ENCODE data around the gene CCL17.

CCL17 gene

DNA sequence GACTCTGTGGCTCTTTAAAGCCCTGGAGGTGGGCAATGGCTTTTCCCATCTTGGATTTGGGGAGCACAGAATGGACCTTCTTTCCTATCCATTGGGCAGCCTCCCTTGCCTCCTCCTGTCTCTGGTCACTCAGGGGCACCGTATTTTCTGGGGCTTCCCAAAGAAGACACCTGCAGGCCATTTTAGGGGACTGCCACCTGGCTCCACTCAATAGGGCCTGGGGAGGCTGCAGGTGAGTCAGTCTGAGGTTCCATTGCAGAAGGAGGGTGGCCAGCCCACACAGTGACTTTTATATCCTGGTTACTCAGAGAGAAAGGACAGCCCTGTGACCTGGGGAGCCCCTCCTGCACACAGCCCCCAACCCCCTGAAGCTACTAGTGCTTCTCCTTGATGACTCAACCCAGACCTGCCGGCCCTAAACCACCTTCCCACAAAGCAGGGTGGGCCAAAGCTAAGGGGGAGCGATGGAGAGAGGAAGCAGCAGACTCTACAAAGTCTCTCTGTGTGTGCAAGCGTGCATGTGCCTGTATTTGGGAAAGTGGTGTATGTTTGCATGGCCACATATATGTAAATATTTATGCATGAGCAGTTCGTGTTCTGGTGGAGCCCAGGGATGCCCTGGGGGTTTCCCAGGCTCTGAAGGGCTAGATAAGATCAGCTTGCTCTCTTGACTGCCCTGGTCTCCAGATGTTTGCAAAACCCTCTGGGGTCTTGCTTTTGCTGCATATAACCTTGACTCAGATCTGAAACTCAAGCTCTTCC is 27.3 kb upstream of the CCL17 start:
- in situ Hi-C loops (cut with MboI; ENCODE audit: low sequenced_read_pairs), result no loop called here

DNA sequence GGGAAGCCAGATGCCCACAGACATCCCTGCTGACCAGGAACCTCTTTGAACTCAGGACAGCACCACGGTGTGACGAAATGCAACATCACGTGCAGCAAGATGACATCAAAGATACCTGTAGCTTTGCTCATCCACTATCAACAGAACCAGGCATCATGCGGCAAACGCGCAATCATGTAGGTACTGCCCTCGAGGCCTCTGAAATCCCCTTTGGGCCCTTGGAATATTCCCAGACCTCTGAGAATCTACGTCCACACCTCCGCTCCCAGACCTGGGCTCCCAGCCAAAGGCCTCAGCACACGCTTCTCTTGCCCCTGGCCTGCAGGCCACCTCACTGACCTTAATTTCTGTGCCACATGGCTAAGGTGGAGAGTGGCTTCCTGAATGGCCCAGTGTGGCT is 25.0 kb upstream of the CCL17 start:
- in situ Hi-C loops (cut with MboI; ENCODE audit: low sequenced_read_pairs), result no loop called here

DNA sequence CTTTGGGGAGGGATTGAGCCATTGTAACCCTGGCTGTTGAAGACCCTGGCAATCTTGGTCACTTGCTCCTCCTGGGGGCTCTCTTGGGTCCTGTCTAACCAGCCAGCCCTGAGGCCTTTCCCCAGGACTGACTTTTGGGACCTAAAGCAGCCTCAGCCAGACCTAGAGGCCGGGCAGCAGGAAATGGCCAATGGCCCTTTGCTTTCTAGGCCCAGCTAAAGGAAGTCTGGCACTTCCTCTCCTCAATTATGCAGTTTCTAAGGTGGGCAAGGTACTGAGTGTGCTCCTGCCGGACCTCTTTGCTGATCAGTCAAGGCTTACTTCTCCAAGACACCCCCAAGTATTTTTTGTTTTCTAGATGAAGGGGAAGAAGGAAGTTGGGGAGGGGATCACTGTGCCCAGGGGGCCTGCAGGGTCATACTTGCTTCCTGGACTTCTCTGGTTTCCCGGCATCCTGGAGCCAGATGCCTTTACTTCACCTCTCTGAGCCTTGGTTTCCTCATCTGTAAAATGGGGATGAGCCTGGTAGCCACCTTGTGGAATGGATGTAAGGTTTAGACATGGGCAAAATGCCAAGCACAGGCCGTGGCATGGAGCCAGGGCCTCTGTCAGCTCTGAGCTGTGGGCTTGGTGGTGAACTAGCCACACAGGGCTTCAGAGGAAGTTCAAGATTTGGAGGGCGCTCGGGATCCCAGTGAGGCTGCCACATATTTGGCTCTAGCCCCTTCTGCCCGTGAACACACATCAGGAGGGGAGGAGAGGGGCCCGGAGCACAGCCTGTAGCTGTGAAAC is 23.7 kb upstream of the CCL17 start:
- in situ Hi-C loops (cut with MboI; ENCODE audit: low sequenced_read_pairs), result no loop called here

DNA sequence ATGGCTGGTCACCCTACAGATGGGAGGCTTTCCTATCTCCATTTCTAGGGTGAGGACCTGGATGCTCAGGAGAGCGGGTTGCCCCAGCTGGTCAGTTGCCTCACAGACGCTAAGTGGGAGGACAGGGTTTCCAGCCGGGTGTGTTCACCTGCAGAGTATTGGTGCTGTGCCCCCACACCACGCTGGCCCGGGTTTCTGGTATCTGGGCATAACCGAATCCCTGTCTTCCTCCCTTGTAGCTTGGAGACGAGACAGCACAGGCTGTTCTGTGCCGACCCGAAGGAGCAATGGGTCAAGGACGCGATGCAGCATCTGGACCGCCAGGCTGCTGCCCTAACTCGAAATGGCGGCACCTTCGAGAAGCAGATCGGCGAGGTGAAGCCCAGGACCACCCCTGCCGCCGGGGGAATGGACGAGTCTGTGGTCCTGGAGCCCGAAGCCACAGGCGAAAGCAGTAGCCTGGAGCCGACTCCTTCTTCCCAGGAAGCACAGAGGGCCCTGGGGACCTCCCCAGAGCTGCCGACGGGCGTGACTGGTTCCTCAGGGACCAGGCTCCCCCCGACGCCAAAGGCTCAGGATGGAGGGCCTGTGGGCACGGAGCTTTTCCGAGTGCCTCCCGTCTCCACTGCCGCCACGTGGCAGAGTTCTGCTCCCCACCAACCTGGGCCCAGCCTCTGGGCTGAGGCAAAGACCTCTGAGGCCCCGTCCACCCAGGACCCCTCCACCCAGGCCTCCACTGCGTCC is 22.6 kb upstream of the CCL17 start:
- in situ Hi-C loops (cut with MboI; ENCODE audit: low sequenced_read_pairs), result no loop called here

DNA sequence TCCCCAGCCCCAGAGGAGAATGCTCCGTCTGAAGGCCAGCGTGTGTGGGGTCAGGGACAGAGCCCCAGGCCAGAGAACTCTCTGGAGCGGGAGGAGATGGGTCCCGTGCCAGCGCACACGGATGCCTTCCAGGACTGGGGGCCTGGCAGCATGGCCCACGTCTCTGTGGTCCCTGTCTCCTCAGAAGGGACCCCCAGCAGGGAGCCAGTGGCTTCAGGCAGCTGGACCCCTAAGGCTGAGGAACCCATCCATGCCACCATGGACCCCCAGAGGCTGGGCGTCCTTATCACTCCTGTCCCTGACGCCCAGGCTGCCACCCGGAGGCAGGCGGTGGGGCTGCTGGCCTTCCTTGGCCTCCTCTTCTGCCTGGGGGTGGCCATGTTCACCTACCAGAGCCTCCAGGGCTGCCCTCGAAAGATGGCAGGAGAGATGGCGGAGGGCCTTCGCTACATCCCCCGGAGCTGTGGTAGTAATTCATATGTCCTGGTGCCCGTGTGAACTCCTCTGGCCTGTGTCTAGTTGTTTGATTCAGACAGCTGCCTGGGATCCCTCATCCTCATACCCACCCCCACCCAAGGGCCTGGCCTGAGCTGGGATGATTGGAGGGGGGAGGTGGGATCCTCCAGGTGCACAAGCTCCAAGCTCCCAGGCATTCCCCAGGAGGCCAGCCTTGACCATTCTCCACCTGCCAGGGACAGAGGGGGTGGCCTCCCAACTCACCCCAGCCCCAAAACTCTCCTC is 21.9 kb upstream of the CCL17 start:
- in situ Hi-C loops (cut with MboI; ENCODE audit: low sequenced_read_pairs), result no loop called here

DNA sequence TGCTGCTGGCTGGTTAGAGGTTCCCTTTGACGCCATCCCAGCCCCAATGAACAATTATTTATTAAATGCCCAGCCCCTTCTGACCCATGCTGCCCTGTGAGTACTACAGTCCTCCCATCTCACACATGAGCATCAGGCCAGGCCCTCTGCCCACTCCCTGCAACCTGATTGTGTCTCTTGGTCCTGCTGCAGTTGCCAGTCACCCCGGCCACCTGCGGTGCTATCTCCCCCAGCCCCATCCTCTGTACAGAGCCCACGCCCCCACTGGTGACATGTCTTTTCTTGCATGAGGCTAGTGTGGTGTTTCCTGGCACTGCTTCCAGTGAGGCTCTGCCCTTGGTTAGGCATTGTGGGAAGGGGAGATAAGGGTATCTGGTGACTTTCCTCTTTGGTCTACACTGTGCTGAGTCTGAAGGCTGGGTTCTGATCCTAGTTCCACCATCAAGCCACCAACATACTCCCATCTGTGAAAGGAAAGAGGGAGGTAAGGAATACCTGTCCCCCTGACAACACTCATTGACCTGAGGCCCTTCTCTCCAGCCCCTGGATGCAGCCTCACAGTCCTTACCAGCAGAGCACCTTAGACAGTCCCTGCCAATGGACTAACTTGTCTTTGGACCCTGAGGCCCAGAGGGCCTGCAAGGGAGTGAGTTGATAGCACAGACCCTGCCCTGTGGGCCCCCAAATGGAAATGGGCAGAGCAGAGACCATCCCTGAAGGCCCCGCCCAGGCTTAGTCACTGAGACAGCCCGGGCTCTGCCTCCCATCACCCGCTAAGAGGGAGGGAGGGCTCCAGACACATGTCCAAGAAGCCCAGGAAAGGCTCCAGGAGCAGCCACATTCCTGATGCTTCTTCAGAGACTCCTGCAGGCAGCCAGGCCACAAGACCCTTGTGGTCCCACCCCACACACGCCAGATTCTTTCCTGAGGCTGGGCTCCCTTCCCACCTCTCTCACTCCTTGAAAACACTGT is 21.0 kb upstream of the CCL17 start:
- in situ Hi-C loops (cut with MboI; ENCODE audit: low sequenced_read_pairs), result no loop called here

DNA sequence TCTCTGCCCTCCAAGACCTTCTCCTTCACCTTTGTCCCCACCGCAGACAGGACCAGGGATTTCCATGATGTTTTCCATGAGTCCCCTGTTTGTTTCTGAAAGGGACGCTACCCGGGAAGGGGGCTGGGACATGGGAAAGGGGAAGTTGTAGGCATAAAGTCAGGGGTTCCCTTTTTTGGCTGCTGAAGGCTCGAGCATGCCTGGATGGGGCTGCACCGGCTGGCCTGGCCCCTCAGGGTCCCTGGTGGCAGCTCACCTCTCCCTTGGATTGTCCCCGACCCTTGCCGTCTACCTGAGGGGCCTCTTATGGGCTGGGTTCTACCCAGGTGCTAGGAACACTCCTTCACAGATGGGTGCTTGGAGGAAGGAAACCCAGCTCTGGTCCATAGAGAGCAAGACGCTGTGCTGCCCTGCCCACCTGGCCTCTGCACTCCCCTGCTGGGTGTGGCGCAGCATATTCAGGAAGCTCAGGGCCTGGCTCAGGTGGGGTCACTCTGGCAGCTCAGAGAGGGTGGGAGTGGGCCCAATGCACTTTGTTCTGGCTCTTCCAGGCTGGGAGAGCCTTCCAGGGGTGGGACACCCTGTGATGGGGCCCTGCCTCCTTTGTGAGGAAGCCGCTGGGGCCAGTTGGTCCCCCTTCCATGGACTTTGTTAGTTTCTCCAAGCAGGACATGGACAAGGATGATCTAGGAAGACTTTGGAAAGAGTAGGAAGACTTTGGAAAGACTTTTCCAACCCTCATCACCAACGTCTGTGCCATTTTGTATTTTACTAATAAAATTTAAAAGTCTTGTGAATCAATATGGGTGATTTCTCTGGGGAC is 20.1 kb upstream of the CCL17 start:
- in situ Hi-C loops (cut with MboI; ENCODE audit: low sequenced_read_pairs), result no loop called here

DNA sequence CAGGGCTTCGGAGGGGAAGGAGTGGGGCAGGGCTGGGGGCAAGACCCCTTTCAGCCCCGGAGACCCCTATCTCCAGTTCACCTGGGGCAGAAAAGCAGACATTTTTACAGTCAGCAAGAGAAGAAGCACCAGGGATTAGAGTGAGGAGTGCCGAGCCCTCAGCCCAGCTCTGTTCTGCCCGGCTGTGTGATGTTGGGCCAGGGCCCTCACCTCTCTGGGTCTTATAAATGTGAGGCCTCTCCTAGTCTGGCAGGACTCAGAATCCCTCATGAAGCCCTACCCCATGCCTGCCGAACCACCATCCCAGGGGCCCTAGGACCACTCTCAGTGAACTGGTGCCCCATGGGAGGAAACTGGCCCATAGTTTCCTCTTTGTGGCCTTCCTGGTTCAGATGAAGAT is 19.5 kb upstream of the CCL17 start:
- in situ Hi-C loops (cut with MboI; ENCODE audit: low sequenced_read_pairs), result no loop called here

DNA sequence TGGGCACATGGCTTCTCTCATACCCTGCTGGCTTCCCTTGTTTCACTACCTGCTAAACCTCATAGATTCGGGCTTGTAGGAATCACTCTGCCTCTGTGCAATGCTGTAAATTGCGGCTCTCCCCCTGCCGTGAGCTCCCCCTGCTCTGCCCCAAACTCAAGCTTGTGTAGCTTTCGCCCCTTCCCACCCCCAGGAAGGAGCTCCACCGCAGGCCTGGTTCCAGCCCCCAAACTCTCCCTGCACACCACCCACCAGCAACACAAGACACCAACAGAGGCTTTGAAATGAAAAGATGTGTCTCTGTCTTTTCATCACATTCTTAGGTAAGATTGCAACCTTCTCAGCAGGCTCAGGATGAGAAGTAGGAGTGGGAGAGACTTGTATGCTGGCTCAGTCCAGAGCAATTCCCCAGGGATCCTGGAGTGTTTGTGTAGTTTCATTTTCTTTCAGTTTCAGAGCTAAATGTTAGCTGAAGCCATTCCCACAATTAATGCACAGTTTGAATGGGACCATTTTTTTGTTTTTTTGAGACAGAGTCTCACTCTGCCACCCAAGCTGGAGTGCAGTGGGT is 18.1 kb upstream of the CCL17 start:
- in situ Hi-C loops (cut with MboI; ENCODE audit: low sequenced_read_pairs), result no loop called here

DNA sequence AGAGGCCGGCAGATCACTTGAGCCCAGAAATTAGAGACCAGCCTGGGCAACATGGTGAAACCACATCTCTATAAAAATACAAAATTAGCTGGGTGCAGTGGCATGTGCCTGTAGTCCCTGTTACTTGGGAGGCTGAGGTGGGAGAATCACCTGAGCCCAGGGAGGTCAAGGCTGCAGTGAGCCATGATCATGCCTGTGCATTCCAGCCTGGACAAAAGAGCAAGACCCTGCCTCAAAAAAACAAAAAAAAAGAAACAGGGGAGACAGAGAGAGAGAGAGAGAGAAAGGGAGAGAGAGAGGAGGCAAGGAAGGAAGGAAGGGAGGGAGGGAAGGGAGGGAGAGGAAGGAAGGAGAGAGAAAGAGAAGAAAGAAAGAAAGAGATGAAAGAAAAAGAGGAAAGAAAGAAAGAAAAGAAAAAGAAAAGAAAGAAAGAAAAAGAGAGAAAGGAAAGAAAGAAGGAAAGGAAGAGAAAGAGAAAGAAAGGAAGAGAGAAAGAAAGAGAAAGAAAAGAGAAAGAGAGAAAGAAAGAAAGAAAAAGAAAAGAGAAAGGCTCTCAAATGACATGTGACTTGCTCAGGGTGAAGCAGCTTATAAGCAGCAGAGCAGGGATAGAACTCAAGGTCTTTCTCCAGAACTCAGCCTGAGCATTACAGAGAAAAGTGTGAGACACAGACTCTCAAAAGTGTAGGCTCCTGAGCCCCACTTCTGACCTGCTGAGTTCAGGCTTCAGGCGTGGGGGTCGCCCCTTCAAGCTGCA is 16.8 kb upstream of the CCL17 start:
- in situ Hi-C loops (cut with MboI; ENCODE audit: low sequenced_read_pairs), result no loop called here

DNA sequence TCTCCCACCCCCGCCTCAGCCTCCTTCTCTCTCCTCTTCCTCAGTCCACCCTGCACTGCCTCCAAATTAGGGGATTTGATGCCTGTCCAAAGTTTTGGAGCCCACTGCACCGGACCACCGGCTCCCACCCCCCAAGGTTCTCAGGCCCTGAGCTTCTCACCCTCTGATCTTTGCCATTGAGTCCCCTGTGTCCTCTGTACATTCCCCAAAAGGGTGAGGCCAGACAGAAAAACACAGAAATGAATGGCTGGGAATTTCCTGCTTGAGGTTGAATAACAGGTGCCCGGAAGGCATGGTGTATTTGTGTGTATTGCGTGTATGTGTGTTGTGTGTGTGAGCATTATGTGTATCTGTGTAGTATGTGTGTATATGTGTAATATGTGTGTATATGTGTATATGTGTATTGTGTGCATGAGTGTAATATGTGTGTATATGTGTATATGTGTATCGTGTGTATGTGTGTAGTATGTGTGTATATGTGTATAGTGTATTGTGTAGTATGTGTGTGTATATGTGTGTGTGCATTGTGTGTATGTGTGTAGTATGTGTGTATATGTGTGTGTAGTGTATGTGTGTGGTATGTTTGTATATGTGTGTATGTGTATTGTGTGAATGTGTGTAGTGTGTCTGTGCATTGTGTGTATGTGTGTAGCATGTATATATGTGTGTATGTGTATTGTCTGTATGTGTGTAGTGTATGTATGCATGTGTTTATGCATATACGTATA is 16.0 kb upstream of the CCL17 start:
- in situ Hi-C loops (cut with MboI; ENCODE audit: low sequenced_read_pairs), result no loop called here

DNA sequence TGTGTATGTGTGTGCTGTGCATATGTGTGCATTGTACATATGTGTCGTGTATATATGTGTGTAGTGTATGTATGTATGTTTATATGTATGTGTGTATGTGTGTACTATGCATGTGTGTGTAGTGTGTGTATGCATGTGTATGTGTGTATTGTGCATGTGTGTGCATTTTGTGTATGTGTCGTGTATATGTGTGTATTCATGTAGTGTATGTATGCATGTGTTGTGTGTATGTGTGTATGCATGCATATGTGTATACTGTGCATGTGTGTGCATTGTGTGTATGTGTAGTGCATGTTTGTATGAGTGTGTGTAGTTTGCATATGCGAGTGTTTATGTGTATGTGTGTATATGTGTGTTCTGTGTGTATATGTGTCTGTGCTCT is 15.5 kb upstream of the CCL17 start:
- in situ Hi-C loops (cut with MboI; ENCODE audit: low sequenced_read_pairs), result no loop called here

DNA sequence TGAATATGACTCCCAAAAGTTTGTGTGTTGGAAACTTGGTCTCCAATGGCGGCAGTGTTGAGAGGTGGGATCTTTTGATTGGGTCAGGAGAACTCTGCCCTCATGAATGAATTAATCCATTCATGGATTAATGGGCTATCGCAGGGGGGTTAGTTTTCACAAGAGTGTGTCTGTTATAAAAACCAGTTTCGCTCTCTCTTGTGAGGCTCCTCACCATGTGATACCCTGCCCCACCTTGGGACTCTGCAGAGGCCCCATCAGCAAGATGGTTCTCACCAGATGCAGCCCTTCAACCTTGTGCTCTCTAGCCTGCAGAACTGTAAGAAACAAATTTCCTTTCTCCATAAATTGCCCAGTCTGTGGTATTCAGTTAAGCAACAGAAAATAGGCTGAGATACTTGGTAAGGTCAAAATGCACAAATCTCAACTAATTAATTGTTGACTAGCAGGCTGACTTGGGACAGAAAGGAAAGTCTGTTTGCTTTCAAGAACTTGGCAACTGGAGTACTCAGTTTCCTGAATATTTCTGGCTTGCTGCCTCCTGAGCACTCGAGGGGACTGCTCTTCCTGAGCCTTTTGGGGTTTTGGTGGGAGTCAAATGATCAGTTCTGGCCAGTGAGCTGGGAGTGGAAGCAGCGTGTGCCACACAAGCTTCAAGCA is 13.8 kb upstream of the CCL17 start:
- in situ Hi-C loops (cut with MboI; ENCODE audit: low sequenced_read_pairs), result no loop called here

DNA sequence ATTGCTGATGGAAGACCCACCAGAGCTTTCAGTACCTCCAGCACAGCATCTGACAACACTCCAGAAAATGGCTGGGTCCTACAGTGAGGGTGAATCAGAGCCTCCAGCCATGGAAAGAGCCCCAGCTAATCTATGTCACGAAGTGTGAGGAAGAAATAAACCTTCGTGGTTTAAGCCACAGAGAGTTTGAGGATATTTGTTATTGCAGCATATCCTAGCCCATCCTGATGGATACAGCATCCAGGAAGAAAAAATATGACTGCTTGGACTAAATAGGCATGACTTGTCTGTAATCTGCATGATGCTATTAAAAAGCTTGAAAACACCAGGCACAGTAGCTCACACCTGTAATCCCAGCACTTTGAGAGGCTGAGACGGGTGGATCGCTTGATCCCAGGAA is 13.3 kb upstream of the CCL17 start:
- in situ Hi-C loops (cut with MboI; ENCODE audit: low sequenced_read_pairs), result no loop called here

DNA sequence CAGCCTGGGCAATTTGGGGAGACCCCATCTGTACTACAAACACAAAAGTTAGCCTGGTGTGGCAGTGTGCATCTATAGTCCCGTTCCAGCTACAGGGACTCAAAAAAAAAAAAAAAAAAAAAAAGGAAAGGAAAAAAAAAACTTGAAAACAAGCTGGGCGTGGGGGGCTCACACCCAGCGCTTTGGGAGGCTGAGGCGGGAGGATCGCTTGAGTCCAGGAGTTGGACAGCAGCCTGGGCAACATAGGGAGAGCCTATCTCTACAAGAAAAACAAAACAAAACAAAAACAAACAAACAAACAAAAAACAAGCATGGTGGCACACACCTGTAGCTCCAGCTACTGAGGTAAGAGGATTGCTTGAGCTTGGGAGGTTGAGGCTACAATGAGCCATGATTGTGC is 12.9 kb upstream of the CCL17 start:
- in situ Hi-C loops (cut with MboI; ENCODE audit: low sequenced_read_pairs), result no loop called here

DNA sequence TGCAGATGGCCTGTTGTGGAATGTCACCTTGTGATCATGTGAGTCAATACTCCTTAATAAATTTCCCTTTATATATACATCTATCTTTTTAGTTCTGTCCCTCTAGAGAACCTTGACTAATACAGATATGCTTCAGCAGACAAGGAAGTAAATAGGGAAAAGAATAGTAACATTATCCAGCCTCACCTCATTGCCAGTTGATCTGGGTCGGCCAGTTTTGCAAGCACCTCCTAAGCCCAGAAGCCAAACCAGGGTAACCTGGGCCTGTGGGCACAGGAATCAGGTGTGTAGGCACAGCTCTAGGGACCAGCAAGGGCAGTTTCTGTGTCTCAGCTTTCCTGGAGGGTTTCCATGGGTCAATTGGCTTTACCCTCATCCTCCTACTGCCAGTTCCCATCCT is 11.9 kb upstream of the CCL17 start:
- in situ Hi-C loops (cut with MboI; ENCODE audit: low sequenced_read_pairs), result no loop called here

DNA sequence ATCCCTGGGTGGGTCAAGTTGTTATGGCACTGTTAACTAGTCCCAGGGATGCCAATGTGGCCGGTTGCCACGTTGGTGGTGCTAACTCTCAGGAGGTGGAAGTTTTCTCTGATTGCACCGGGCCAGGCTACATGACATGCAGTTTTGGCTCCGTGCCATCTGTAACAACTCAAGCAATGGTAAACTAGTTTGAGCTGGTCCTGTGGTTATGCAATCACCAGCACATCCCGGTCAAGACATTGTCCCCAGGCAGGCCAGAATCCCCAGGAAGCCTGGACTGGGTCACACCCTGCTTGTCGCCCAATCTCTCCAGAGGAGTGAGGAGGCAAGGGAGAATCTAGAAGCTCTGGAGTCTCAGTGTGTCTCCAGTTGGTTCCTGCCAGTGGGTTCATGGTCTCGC is 10.1 kb upstream of the CCL17 start:
- in situ Hi-C loops (cut with MboI; ENCODE audit: low sequenced_read_pairs), result no loop called here

Data from HL-60/S4 treated with retinoic acid at 250 ng/mL for 4 days and 3 days (cell line).